Uterus (tissue), 2 donors: Measurements from ENCODE around the gene FMN2.

Experiments
- CTCF ChIP-seq, 4 experiments: fragments of 200-600 bp in 2 of 4; fragments of 450-650 bp in 2 of 4; sonication (generic) in 2 of 4; IDR thresholded peaks; one replicate each; pipeline ENCODE4 v1.5.1; 2016 to 2019; ENCODE audit warnings: antibody characterized with exemption in 4 of 4, mild to moderate bottlenecking in 2 of 4, moderate library complexity in 1 of 4
- POLR2A ChIP-seq, 2 donors: fragments of 450-650 bp; IDR thresholded peaks; one replicate each; pipeline ENCODE4 v1.6.1; 2016; ENCODE audit warnings: antibody characterized with exemption in 2 of 2, mild to moderate bottlenecking in 1 of 2, moderate library complexity in 1 of 2

- TF ChIP-seq POLR2A (IDR thresholded peaks at IDR 0.05) (no peak), CTCF (IDR thresholded peaks at IDR 0.05) (no peak)
These were observed 404.7 kb downstream of the FMN2 start for GRCh38 chr1:240496356-240496755.
